HFFc6 (cell line): ENCODE measurements around the gene ACSL3. TPM values are rescaled to one million over a fixed set of nuclear protein-coding genes. Genes with fewer than 3 reads are reported as not detected.

Experiments used
- DNase-seq: peaks from one replicate; pipeline ENCODE4 v3.0.0-alpha.2; 2018
- H3K27ac Mint-ChIP-seq: 2 replicates; pipeline ENCODE4 v1.8.0; 2020; ENCODE audit warnings: mild to moderate bottlenecking, mixed read lengths
- H3K27me3 Mint-ChIP-seq: 2 replicates; pipeline ENCODE4 v1.8.0; 2021; ENCODE audit warnings: mild to moderate bottlenecking, moderate library complexity, mixed read lengths; ENCODE audit not compliant: insufficient read depth
- H3K36me3 Mint-ChIP-seq: 2 replicates; pipeline ENCODE4 v1.8.0; 2021; ENCODE audit warnings: low read depth, mixed read lengths
- H3K4me1 Mint-ChIP-seq: 2 replicates; pipeline ENCODE4 v1.8.0; 2020; ENCODE audit warnings: low read depth, mixed read lengths
- H3K4me3 Mint-ChIP-seq: 2 replicates; pipeline ENCODE4 v1.8.0; 2020; ENCODE audit warnings: mild to moderate bottlenecking, moderate library complexity, mixed read lengths
- H3K9me3 Mint-ChIP-seq: 2 replicates; pipeline ENCODE4 v1.8.0; 2020; ENCODE audit warnings: mild to moderate bottlenecking, mixed read lengths
- total RNA-seq, 6 experiments: library from RNA; stranded (reverse); fragmentation: NEBNext Ultra II Directional; extraction: Animal tissue kit (Norgen Biotek cat#: 25700); gene quantifications; 2 replicates in 1 of 6; 3 replicates in 5 of 6; pipeline ENCODE4 v1.2.3, GENCODE V29; 2021
- TF ChIP-seq, protein P1 (sequence below): fragments of 200-600 bp; sonication (generic); IDR thresholded peaks from 2 replicates; pipeline ENCODE4 v1.5.0; 2021; ENCODE audit warnings: antibody characterized with exemption, mild to moderate bottlenecking

The ACSL3 gene
- total RNA-seq, 6 experiments from 2014 or later, result 64.5 to 119 (median 87.8) TPM

DNA sequence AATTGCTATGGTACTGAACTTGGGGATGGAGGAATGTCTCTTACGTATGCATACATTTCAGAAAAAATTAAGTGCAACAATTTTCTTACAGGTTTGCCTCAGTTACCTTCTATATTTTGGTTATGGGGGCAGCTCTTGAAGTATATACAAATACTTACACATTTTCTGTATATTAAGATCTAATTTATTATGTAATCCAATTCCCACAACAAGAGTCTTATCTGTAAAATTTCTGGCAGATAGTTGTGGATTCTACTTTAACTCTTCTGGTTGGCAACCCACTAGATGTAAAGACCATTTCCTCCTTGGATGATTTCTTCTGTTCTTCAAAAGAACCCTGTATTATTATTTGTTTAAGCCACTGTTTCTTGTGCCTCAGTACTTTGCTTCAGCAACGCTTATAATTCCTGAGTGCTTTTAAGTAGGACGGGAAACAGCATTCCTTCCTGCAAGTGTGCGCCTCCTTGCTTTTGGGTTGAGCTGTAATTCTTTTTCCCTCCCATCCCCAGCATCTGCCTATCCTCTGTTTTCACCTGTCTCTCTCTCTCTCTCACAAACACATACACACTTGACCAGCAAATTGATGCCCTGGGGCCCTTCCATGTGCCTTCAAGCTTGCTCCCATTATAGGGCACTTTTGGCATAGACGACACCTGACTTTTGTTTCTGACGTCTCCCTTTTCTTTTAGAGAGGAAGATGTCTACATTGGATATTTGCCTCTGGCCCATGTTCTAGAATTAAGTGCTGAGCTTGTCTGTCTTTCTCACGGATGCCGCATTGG is 61.4 kb downstream of the ACSL3 start:
- H3K36me3 Mint-ChIP-seq, result peaks cover 31% of the 10 kb centered on the region
- TF ChIP-seq, protein P1, sequence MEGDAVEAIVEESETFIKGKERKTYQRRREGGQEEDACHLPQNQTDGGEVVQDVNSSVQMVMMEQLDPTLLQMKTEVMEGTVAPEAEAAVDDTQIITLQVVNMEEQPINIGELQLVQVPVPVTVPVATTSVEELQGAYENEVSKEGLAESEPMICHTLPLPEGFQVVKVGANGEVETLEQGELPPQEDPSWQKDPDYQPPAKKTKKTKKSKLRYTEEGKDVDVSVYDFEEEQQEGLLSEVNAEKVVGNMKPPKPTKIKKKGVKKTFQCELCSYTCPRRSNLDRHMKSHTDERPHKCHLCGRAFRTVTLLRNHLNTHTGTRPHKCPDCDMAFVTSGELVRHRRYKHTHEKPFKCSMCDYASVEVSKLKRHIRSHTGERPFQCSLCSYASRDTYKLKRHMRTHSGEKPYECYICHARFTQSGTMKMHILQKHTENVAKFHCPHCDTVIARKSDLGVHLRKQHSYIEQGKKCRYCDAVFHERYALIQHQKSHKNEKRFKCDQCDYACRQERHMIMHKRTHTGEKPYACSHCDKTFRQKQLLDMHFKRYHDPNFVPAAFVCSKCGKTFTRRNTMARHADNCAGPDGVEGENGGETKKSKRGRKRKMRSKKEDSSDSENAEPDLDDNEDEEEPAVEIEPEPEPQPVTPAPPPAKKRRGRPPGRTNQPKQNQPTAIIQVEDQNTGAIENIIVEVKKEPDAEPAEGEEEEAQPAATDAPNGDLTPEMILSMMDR, result no peak
- no peak overlapping the region for H3K27ac Mint-ChIP-seq
- no peak for DNase-seq
- no peaks in the 10 kb centered on the region; the same call in 1 of the 2 replicates for H3K27me3 Mint-ChIP-seq
- no peaks in the 10 kb centered on the region for H3K9me3 Mint-ChIP-seq
- no peak overlapping the region for H3K4me3 Mint-ChIP-seq
- H3K4me1 Mint-ChIP-seq, result peaks cover 33% of the 10 kb centered on the region

DNA sequence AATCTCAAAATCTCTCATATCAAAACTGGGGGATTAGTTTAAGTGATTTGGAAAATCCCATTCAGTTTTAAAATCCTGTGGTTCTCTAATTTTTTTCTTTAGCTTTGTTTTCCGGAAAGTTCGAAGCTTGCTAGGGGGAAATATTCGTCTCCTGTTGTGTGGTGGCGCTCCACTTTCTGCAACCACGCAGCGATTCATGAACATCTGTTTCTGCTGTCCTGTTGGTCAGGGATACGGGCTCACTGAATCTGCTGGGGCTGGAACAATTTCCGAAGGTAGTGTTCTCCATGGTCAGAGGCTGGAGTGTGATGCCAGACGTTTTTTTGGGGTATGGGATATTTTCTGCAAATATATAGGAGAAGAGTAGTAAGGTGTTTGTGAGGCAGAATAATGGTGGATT is 66.1 kb downstream of the ACSL3 start:
- peaks cover 35% of the 10 kb centered on the region for H3K36me3 Mint-ChIP-seq
- H3K27ac Mint-ChIP-seq, result no peak overlapping the region
- TF ChIP-seq, protein P1, result no peak
- no peaks in the 10 kb centered on the region; the same call in 1 of the 2 replicates for H3K27me3 Mint-ChIP-seq
- no peak overlapping the region for H3K4me3 Mint-ChIP-seq
- DNase-seq, result no peak
- H3K4me1 Mint-ChIP-seq, result peaks cover 9% of the 10 kb centered on the region; the same call in 1 of the 2 replicates
- no peaks in the 10 kb centered on the region for H3K9me3 Mint-ChIP-seq

DNA sequence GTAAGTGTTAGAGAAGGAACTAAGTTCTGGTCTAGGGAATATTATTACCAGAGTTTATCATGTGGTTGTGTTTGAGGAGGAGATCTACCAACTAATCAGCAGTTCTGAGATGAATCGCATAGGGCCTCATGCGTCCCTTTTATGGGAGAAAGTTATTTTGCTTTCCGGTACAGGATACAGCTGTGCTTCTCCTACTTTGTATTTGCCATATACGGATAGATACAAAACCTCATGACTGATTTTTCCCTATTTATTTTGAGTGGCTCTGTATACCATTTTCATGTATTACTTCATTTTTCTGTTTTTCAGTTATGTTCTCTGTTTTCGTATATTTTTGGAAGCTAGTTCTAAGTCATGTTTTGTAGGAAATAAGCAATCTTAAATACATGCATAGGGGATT is 66.8 kb downstream of the ACSL3 start:
- no peaks in the 10 kb centered on the region for H3K9me3 Mint-ChIP-seq
- TF ChIP-seq, protein P1, result no peak
- H3K4me1 Mint-ChIP-seq, result peaks cover 9% of the 10 kb centered on the region; the same call in 1 of the 2 replicates
- no peak overlapping the region for H3K4me3 Mint-ChIP-seq
- no peak overlapping the region for H3K27ac Mint-ChIP-seq
- DNase-seq, result no peak
- peaks cover 32% of the 10 kb centered on the region for H3K36me3 Mint-ChIP-seq
- H3K27me3 Mint-ChIP-seq, result no peaks in the 10 kb centered on the region; the same call in 1 of the 2 replicates

DNA sequence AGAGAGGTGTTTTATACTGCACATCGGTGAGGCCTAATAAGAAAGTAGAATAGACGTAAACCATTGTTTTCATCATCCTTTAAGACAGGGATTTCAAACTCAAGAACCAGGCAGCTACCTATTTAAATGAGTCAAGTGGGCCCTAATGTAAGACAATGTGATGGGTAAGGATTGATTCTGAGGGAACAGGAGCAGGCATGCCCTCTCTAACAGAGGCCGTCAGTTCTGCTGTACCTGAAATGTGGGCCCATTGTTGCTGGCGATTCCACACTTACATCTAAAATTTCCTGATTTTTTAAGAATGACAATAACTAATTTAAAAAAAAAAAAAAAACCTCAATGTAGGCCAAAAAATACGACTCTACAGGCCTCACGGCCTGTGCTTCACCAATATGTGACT is 67.5 kb downstream of the ACSL3 start:
- peaks cover 9% of the 10 kb centered on the region; the same call in 1 of the 2 replicates for H3K4me1 Mint-ChIP-seq
- DNase-seq, result no peak
- H3K27me3 Mint-ChIP-seq, result no peaks in the 10 kb centered on the region; the same call in 1 of the 2 replicates
- TF ChIP-seq, protein P1, result no peak
- no peak overlapping the region for H3K4me3 Mint-ChIP-seq
- no peak overlapping the region for H3K27ac Mint-ChIP-seq
- H3K9me3 Mint-ChIP-seq, result no peaks in the 10 kb centered on the region
- H3K36me3 Mint-ChIP-seq, result peaks cover 33% of the 10 kb centered on the region

DNA sequence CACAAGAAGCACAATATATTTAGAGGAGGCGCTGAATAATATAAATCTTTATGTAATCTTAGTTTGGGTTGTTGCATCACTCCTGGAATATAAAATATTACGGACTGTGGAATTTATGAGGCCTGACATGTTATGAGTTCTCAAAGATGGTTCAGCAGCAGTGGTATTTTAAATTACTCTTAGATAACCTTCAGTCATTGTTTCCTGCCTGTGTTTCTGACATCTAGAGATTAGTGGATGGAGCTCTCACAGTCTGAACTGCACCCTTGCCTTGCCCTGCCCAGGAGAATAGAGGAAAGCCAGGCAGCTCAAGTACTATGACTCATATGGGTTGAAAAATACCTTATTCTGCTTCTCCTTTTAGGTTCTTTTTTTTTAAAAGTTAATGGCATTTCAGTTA is 70.0 kb downstream of the ACSL3 start:
- peaks cover 40% of the 10 kb centered on the region for H3K36me3 Mint-ChIP-seq
- no peak for DNase-seq
- TF ChIP-seq, protein P1, result no peak
- H3K4me3 Mint-ChIP-seq, result no peak overlapping the region
- peaks cover 9% of the 10 kb centered on the region; the same call in 1 of the 2 replicates for H3K4me1 Mint-ChIP-seq
- no peaks in the 10 kb centered on the region for H3K9me3 Mint-ChIP-seq
- H3K27ac Mint-ChIP-seq, result no peak overlapping the region
- no peaks in the 10 kb centered on the region; the same call in 1 of the 2 replicates for H3K27me3 Mint-ChIP-seq
